H4 (cell line): ENCODE measurements around the gene PAFAH1B1. TPM values are rescaled to one million over a fixed set of nuclear protein-coding genes. Genes with fewer than 3 reads are reported as not detected.

Source experiments
- DNase-seq: peaks from one replicate; pipeline ENCODE4 v3.0.0-alpha.2; 2015; ENCODE audit warnings: low spot score
- total RNA-seq: library from RNA; depleted of rRNA; stranded (reverse); fragments of >200 nt; shearing (Covaris generic); gene quantifications from 2 replicates; pipeline ENCODE4 v1.2.3, GENCODE V29; 2014; rRNA removed

PAFAH1B1 gene
- total RNA-seq, 1 experiment from 2014 or later, result 49.1 TPM

- DNase-seq, result no peak
These were observed 129.2 kb downstream of the PAFAH1B1 start for GRCh38 chr17:2722611-2723010.

GRCh38 chr17:2723505-2723996 lies 130.1 kb downstream of the PAFAH1B1 start:
- no peak for DNase-seq

GRCh38 chr17:2723997-2724783 lies 130.7 kb downstream of the PAFAH1B1 start:
- no peak for DNase-seq

GRCh38 chr17:2724784-2725164 lies 131.3 kb downstream of the PAFAH1B1 start:
- no peak for DNase-seq

GRCh38 chr17:2730764-2731353 lies 137.4 kb downstream of the PAFAH1B1 start:
- DNase-seq, result no peak

- no peak for DNase-seq
These were observed 138.4 kb downstream of the PAFAH1B1 start for GRCh38 chr17:2731807-2732206.

- no peak for DNase-seq
These were observed 141.5 kb downstream of the PAFAH1B1 start for GRCh38 chr17:2734939-2735338.

Other genes with a start within 250 kb of the PAFAH1B1 start
- 0.39 and 1.5 TPM in 2 replicates for gene MNT, start 192.6 kb upstream of the PAFAH1B1 start, total RNA-seq
- gene METTL16, start 81.8 kb upstream of the PAFAH1B1 start, total RNA-seq, result 35.9 and 44.4 TPM in 2 replicates
- gene CLUH, start 118.1 kb downstream of the PAFAH1B1 start, total RNA-seq, result 11.4 and 14.4 TPM in 2 replicates
- gene CCDC92B, start 156.0 kb downstream of the PAFAH1B1 start, total RNA-seq, result not detected in 2 replicates
- gene RAP1GAP2, start 202.8 kb downstream of the PAFAH1B1 start, total RNA-seq, result 2.0 and 2.4 TPM in 2 replicates